ENCODE data around the gene RNF151. TPM values are rescaled to one million over a fixed set of nuclear protein-coding genes. Genes with fewer than 3 reads are reported as not detected.

The RNF151 gene
- total RNA-seq, 1 experiment from 2014 or later, result 0.28 TPM

- no peak overlapping the region; a peak in 1 of 5 replicates for H3K4me3 Mint-ChIP-seq
- no peak overlapping the region for H3K56ac ChIP-seq (ENCODE audit: insufficient read length, low read depth, low read length)
- no peak overlapping the region for H2AK5ac ChIP-seq (ENCODE audit: insufficient read length, low read length)
- H4K91ac ChIP-seq (ENCODE audit: insufficient read length, low read depth, low read length), result no peak overlapping the region
- H3K4me1 ChIP-seq (ENCODE audit: insufficient read depth, low read length), result peaks cover 2% of the 10 kb centered on the region; the same call in 1 of the 2 replicates
- no peak overlapping the region for H2BK120ac ChIP-seq (ENCODE audit: low read depth, low read length, poor library complexity, severe bottlenecking)
- H3K9me3 ChIP-seq (ENCODE audit: control insufficient read depth, low read depth, low read length), result no peaks in the 10 kb centered on the region
- H2BK20ac ChIP-seq (ENCODE audit: low read depth, low read length, poor library complexity, severe bottlenecking), result no peak overlapping the region
- no peaks in the 10 kb centered on the region for H3K9me3 Mint-ChIP-seq
- H2BK15ac ChIP-seq (ENCODE audit: low read depth, low read length), result no peak overlapping the region
- no peak overlapping the region for H3K27ac ChIP-seq (ENCODE audit: insufficient read length, low read depth, low read length)
- H4K20me1 ChIP-seq (ENCODE audit: control insufficient read depth, insufficient read depth, insufficient read length), result no peaks in the 10 kb centered on the region
- TF ChIP-seq CTCF (conservative IDR thresholded peaks at IDR 0.05), result no peak
- H3K4me1 Mint-ChIP-seq, result peaks cover 2% of the 10 kb centered on the region in 2 experiments
- H3K9ac ChIP-seq (ENCODE audit: extremely low read depth, insufficient read length, low read length), result no peak overlapping the region
- H3K18ac ChIP-seq (ENCODE audit: insufficient read length, low read depth, low read length), result no peak overlapping the region
- peaks cover 7% of the 10 kb centered on the region; the same call in 1 of the 2 replicates for H3K27me3 ChIP-seq (ENCODE audit: insufficient read depth, low read length)
- no peak overlapping the region for H2BK12ac ChIP-seq (ENCODE audit: insufficient read length, low read depth, low read length)
- no CpG with 5 or more reads among the region's 24 CpGs for WGBS (ENCODE audit: extremely low coverage, insufficient read length, low lambda C conversion rate)
- peaks cover 8% of the 10 kb centered on the region for H3K23me2 ChIP-seq (ENCODE audit: insufficient read length, low read depth, low read length, poor library complexity, severe bottlenecking)
- no peak overlapping the region for H3K23ac ChIP-seq (ENCODE audit: insufficient read length, low read depth, low read length)
- H3K79me2 ChIP-seq (ENCODE audit: insufficient read depth, low read length), result no peaks in the 10 kb centered on the region
- H3K79me1 ChIP-seq (ENCODE audit: insufficient read depth, low read depth, low read length, poor library complexity, severe bottlenecking), result no peaks in the 10 kb centered on the region
- peaks cover 0 to 2% (median 0%) of the 10 kb centered on the region in 3 experiments; a peak in 1 of 7 replicates for H3K36me3 Mint-ChIP-seq (ENCODE audit: insufficient read depth in 1 of 3, low read depth in 3 of 3)
- no peak overlapping the region for H4K8ac ChIP-seq (replicated peaks; ENCODE audit: insufficient read length, low read depth, low read length)
- no peak overlapping the region for H3K4ac ChIP-seq (ENCODE audit: low read depth, low read length)
- H3K4me2 ChIP-seq (ENCODE audit: insufficient read depth, insufficient read length, low read length), result no peak overlapping the region
- H3K14ac ChIP-seq (ENCODE audit: insufficient read depth, low read length), result no peak overlapping the region
- H3K27ac Mint-ChIP-seq, result no peak overlapping the region
- no peak overlapping the region for H4K5ac ChIP-seq (ENCODE audit: insufficient read length, low read depth, low read length)
- no peak overlapping the region for H3T11ph ChIP-seq (ENCODE audit: low read length)
- H2BK5ac ChIP-seq (ENCODE audit: insufficient read length, low read length), result no peak overlapping the region
- H2AFZ ChIP-seq (ENCODE audit: low read length), result no peak overlapping the region
- no peak for DNase-seq
- H3K27me3 Mint-ChIP-seq (ENCODE audit: low read depth), result peaks cover 40% of the 10 kb centered on the region
Observed at GRCh38 chr16:2015117-2015946, 48.7 kb downstream of the RNF151 start.

Measured in H9 (cell line).